ENCODE results near the gene PDXP. TPM values are rescaled to one million over a fixed set of nuclear protein-coding genes. Genes with fewer than 3 reads are reported as not detected.
"Not testable (repeated sequence)": the region's sequence is repeated elsewhere in the genome, so short reads cannot be mapped to it uniquely, and the experiment has no call there.

The PDXP gene
- total and polyA plus RNA-seq, 9 of the 15 experiments (the other 6 are each of a cell fraction or from before 2014, with no cell fraction given): 7.9 to 54.2 (median 38.8) TPM

- TF ChIP-seq ZBTB11 (CRISPR knock-in tag; IDR thresholded peaks at IDR 0.05) (no peak), CTBP1 (IDR thresholded peaks at IDR 0.05; ENCODE audit: borderline replicate concordance) (no peak)
These were observed 32.5 kb downstream of the PDXP start (continued) for GRCh38 chr22:37690901-37691504.

DNA sequence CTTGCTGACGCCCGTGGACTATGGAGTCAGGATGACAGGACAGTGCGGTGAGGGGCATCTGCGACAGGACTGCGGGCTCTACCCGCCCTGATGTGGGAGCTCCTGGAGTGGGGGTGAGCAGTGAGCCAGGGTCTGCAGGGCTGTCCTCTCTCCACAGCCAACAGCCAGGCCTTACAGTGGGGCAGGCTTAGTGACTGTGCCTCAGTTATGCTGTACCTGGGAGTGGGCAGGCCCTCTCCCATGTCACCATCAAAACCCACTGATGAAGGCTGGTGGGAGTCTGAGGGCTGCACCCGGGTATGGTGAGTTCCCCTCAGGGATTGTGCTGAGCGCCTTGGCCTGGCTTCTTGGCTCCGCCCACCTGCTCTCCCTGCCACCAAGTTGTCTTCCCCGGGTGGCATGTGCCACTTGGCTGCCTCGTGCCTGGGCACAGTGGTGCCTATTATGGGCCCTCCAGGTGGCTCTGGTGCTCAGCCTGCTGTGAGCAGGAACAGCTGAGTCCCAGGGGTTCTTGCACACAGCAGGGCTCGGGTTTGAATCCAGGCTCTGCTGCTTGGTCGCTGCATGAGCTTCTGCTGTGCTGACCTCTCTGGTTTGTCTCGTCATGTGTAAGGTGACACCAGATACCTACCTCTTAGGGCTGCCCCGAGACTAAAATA lies 34.2 kb downstream of the PDXP start:
- H3K4me3 ChIP-seq: no peak overlapping the region
- TF ChIP-seq POLR2A (conservative IDR thresholded peaks at IDR 0.05): 0 out of 2 replicates have a peak, but pooled peaks have one; percentile 46
- TF ChIP-seq ZNF398 (CRISPR knock-in tag; IDR thresholded peaks at IDR 0.05): no peak
- TF ChIP-seq RBFOX2 (IDR thresholded peaks at IDR 0.05; ENCODE audit: low read depth, low read length): peak; percentile 57
- peak; percentile 67 for TF ChIP-seq POLR2G (IDR thresholded peaks at IDR 0.05; ENCODE audit: low read depth, low read length)
- peaks cover under 1% of the 10 kb centered on the region; the same call in 2 of the 3 replicates for H3K79me2 ChIP-seq (ENCODE audit: control insufficient read depth, insufficient read depth, low read length)
- H3K4me2 ChIP-seq (ENCODE audit: insufficient read depth, low read length): no peak overlapping the region
- ATAC-seq: no peak
- H3K27me3 ChIP-seq (ENCODE audit: control insufficient read depth in 2 of 2, insufficient read depth in 2 of 2, low read length in 2 of 2): no peaks in the 10 kb centered on the region
- ChIA-PET POLR2A (no interaction called here), CTCF (ENCODE audit: low intra/inter-chr PET ratio) (no interaction called here)
- no peak overlapping the region for H3K27ac ChIP-seq (ENCODE audit: extremely low read depth, low read depth, low read length)
- DNase-seq (ENCODE audit: extremely low read depth in 1 of 4, low spot score in 3 of 4): no peak
- no TSS peak for BruUV-seq (replicated peaks)
- H3K9me1 ChIP-seq (ENCODE audit: control insufficient read depth, insufficient read depth, low read length): no peaks in the 10 kb centered on the region
- peaks cover 50% of the 10 kb centered on the region; the same call in 2 of the 3 replicates for H3K36me3 ChIP-seq (ENCODE audit: control insufficient read depth, insufficient read depth, low read length)
- H4K20me1 ChIP-seq (replicated peaks; ENCODE audit: control insufficient read depth, insufficient read depth, low read length): no peaks in the 10 kb centered on the region
- peaks cover 2 to 21% of the 10 kb centered on the region in 2 experiments; a peak in 2 of 5 replicates for H3K4me1 ChIP-seq (replicated peaks in 1 of 2; ENCODE audit: control insufficient read depth in 2 of 2, insufficient read depth in 2 of 2, low read length in 2 of 2)
- no peak overlapping the region for H3K9ac ChIP-seq (ENCODE audit: insufficient read depth in 1 of 2, low read depth in 2 of 2, low read length in 2 of 2)
- in situ Hi-C loops (cut with MboI) (no loop called here), intact Hi-C loops (cut with micrococcal nuclease) (no loop called here)
- FAIRE-seq: no peak
- WGBS (ENCODE audit: insufficient coverage, low coverage, missing lambda C conversion rate): 86% methylated on average over 11 of the region's 15 CpGs
- no peaks in the 10 kb centered on the region for H3K9me3 ChIP-seq (replicated peaks; ENCODE audit: control insufficient read depth, insufficient read depth, low read depth, low read length)
- H2AFZ ChIP-seq (ENCODE audit: low read depth, low read length): no peak overlapping the region

DNA sequence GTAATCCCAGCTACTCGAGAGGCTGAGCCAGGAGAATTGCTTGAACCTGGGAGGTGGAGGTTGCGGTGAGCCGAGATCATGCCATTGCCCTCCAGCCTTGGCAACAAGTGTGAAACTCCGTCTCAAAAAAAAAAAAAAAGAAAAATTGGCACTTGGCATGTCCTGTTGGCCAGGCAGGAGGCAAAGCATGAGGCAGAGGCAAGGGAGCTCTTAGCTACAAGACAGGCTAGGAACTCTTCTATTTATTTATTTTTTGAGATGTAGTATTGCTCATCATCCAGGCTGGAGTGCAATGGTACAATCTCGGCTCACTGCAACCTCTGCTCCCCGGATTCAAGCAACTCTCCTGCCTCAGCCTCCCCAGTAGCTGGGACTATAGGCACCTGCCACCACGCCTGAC lies 35.6 kb downstream of the PDXP start:
- H2AFZ ChIP-seq (ENCODE audit: low read depth, low read length); H3K27me3 ChIP-seq (ENCODE audit: control insufficient read depth in 2 of 2, insufficient read depth in 2 of 2, low read length in 2 of 2); H3K9me3 ChIP-seq (replicated peaks; ENCODE audit: control insufficient read depth, insufficient read depth, low read depth, low read length); BruUV-seq (replicated peaks); H3K4me2 ChIP-seq (ENCODE audit: insufficient read depth, low read length); FAIRE-seq; H3K9ac ChIP-seq (ENCODE audit: insufficient read depth in 1 of 2, low read depth in 2 of 2, low read length in 2 of 2); H4K20me1 ChIP-seq (replicated peaks; ENCODE audit: control insufficient read depth, insufficient read depth, low read length); intact Hi-C loops (cut with micrococcal nuclease); CTCF ChIA-PET (ENCODE audit: low intra/inter-chr PET ratio); H3K79me2 ChIP-seq (ENCODE audit: control insufficient read depth, insufficient read depth, low read length); DNase-seq (ENCODE audit: extremely low read depth in 1 of 4, low spot score in 3 of 4); H3K4me3 ChIP-seq; H3K9me1 ChIP-seq (ENCODE audit: control insufficient read depth, insufficient read depth, low read length); ATAC-seq; H3K27ac ChIP-seq (ENCODE audit: extremely low read depth, low read depth, low read length); in situ Hi-C loops (cut with MboI): not testable (repeated sequence)
- peaks cover 2 to 16% of the 10 kb centered on the region in 2 experiments; a peak in 3 of 5 replicates for H3K4me1 ChIP-seq (replicated peaks in 1 of 2; ENCODE audit: control insufficient read depth in 2 of 2, insufficient read depth in 2 of 2, low read length in 2 of 2)
- H3K36me3 ChIP-seq (ENCODE audit: control insufficient read depth, insufficient read depth, low read length): peaks cover 37% of the 10 kb centered on the region; the same call in 2 of the 3 replicates
- WGBS (ENCODE audit: insufficient coverage, low coverage, missing lambda C conversion rate): 96% methylated on average over 5 of the region's 7 CpGs
- POLR2A ChIA-PET: interaction anchor here (1.3 to 2.7 kb wide), 2 partner anchors 8 to 19 kb away, joined by 7 to 8 read pairs; partner anchors contain the start of genes LGALS1 and NOL12
